ENCODE measurements around the gene PTGIS. TPM values are rescaled to one million over a fixed set of nuclear protein-coding genes. Genes with fewer than 3 reads are reported as not detected.
A peak's percentile ranks its signal among the peaks of the same experiment; 100 is the strongest.

PTGIS gene
- total and polyA plus RNA-seq, 8 donors = 4.9 to 84.8 (median 14.9) TPM

DNA sequence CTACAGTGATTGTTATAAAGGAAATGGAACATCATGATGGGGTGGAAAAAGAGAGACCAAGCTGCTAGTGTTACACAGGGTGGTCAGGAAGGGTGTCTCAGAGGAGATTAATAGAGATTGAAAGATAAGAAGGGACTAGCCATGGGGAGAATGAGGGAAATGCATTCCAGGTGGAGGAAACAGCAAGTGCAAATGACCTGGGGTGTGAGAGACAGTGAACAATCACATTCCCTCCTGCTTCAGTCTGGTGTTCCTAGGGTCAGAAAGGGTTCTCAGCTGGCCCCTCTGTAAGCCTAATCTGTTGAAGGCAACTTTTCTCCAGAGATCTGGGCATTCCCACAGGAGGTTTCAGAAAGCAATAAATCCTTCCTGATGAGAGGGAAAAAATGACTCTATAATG lies 81.9 kb downstream of the PTGIS start:
- Histone ChIP-seq H3K4me1 (peaks cover 19 to 35% (median 31%) of the 10 kb centered on the region in 4 donors), H3K4me3 (no peak overlapping the region), H3K27ac (no peak overlapping the region), H3K27me3 (peaks cover 0 to 72% (median 48%) of the 10 kb centered on the region in 3 donors), H3K9me3 (no peaks in the 10 kb centered on the region), H3K36me3 (no peaks in the 10 kb centered on the region)
- TF ChIP-seq POLR2AphosphoS5 (IDR thresholded peaks at IDR 0.05) = no peak
- no peak for TF ChIP-seq EP300 (IDR thresholded peaks at IDR 0.05)
- no peak for TF ChIP-seq POLR2A (IDR thresholded peaks at IDR 0.05)
- TF ChIP-seq, protein P1, sequence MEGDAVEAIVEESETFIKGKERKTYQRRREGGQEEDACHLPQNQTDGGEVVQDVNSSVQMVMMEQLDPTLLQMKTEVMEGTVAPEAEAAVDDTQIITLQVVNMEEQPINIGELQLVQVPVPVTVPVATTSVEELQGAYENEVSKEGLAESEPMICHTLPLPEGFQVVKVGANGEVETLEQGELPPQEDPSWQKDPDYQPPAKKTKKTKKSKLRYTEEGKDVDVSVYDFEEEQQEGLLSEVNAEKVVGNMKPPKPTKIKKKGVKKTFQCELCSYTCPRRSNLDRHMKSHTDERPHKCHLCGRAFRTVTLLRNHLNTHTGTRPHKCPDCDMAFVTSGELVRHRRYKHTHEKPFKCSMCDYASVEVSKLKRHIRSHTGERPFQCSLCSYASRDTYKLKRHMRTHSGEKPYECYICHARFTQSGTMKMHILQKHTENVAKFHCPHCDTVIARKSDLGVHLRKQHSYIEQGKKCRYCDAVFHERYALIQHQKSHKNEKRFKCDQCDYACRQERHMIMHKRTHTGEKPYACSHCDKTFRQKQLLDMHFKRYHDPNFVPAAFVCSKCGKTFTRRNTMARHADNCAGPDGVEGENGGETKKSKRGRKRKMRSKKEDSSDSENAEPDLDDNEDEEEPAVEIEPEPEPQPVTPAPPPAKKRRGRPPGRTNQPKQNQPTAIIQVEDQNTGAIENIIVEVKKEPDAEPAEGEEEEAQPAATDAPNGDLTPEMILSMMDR (IDR thresholded peaks at IDR 0.05) = no peak
- intact Hi-C loops (cut with DNase I; ENCODE audit: low total_unique reads) = loop anchor here (10.0 kb wide), 1 partner anchor 151 kb away; no protein-coding TSS in a partner anchor
- no peak for DNase-seq

DNA sequence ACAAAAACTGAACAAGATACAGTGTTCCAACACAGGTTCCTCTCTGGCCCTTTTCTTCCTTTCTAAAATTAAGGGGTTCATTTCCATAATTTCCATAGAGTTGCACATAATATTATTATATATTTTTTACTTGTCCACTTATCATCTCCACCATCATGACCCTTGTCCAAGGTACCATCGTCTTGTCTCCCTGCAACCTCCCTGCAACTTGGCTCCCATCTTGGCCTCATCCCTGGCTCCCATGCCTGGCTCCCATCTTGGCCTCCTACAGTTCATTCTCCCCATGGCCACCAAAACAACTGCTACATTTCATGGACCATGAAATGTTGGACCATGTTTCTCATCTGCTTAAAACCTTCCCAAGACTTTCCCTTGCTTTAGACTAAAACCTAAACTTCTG lies 82.4 kb downstream of the PTGIS start:
- Histone ChIP-seq H3K27ac (no peak overlapping the region), H3K4me1 (peaks cover 19 to 40% (median 32%) of the 10 kb centered on the region in 4 donors), H3K36me3 (no peaks in the 10 kb centered on the region), H3K9me3 (no peaks in the 10 kb centered on the region), H3K4me3 (no peak overlapping the region), H3K27me3 (peaks cover 0 to 75% (median 48%) of the 10 kb centered on the region in 3 donors)
- intact Hi-C loops (cut with DNase I; ENCODE audit: low total_unique reads) = loop anchor here (10.0 kb wide), 1 partner anchor 151 kb away; no protein-coding TSS in a partner anchor
- 35 to 84% (median 79%) methylated on average over 1 of the region's 1 CpG for WGBS, 5 donors
- no peak for DNase-seq
- TF ChIP-seq, protein P1 (IDR thresholded peaks at IDR 0.05) = no peak
- TF ChIP-seq EP300 (IDR thresholded peaks at IDR 0.05) (no peak), POLR2A (IDR thresholded peaks at IDR 0.05) (no peak), POLR2AphosphoS5 (IDR thresholded peaks at IDR 0.05) (no peak)

DNA sequence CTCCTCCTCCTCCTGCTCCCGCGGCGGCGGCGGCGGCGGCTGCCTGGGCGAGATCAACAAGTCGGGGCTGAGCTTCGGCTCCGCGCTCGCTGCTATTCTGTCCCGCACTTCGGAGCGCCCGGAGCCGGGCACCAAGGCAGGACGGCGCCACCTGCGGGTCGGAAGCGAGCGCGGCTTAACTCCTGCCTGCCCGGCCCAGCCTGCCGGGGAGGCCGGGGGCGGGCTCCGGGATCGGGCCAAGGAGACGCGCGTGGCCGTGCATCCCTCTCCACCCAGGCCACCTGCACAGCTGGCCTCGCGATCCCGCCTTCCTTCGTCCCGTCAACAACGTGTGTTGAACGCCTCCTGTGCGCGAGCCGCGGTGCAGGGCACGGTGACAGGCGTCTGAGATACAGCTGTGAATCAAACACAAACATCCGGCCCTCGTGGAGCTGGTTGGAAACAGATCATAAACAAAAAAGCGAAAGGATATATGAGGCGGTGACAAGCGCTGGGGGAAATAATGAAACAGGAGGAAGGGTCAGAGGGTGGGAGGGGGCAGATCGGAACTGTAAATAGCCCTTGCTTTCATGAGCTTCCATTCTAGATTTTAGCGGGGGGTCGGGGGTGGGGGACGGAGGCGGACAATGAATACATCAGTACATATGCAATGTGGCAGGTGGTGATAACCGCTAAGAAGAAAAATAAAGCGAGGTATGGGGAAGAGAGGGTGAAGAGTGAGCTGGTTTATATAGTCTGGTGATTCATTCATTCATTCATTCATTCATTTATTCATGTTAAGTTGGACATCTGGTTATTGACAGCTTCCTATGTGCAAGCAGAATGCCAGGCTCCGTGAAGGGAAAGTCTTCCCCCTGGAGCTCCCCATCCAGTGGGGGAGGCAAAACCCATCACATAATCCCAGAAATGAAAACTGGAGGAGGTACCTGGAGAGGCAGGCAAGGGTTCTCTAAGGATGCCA lies 83.5 kb downstream of the PTGIS start:
- Histone ChIP-seq H3K27ac (peak overlapping the region in 1 of 5 donors; percentile 82), H3K27me3 (peaks cover 0 to 75% (median 37%) of the 10 kb centered on the region in 3 donors), H3K4me1 (peaks cover 19 to 51% (median 42%) of the 10 kb centered on the region in 4 donors), H3K36me3 (no peaks in the 10 kb centered on the region), H3K4me3 (peak overlapping the region; percentile 54 to 69 (median 56)), H3K9me3 (no peaks in the 10 kb centered on the region)
- TF ChIP-seq POLR2AphosphoS5 (IDR thresholded peaks at IDR 0.05) (peak in 1 of 3 donors; percentile 34), EP300 (IDR thresholded peaks at IDR 0.05) (no peak)
- TF ChIP-seq, protein P1 (IDR thresholded peaks at IDR 0.05) = peak in 5 of 7 experiments; percentile 55 to 67 (median 63)
- WGBS, 5 donors = 1 to 2% (median 1%) methylated on average over 27 to 61 of the region's 61 CpGs
- DNase-seq = peak; percentile 80 to 94
- intact Hi-C loops (cut with DNase I; ENCODE audit: low total_unique reads) = loop anchor here (10.0 kb wide), 1 partner anchor 150 kb away; no protein-coding TSS in a partner anchor

DNA sequence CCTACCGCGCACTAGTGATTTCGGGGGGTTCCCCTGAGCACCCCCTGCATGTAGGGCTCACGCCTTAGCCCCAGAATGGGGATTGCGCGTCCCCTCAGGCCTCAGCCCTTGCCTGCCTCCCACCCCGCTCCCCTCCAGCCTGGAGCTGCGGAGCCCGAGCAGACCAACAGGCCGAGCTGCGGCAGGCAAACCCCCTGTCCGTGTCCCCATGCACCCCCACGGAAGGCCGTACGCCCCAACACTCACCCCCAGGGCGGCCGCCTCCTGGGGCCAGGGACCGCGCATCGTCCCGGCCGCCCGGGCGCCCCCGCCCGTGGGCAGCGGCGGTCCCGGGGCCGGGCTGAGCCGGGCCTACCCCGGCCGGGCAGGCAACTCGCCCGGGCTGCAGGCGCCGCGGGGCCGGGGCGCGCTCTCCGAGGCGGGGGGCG lies 84.2 kb downstream of the PTGIS start:
- peak overlapping the region in 1 of 5 donors; percentile 82 for H3K27ac ChIP-seq

More for the DNA sequence above, 84.2 kb downstream of the PTGIS start:
- TF ChIP-seq, protein P1 (IDR thresholded peaks at IDR 0.05) = no peak
- TF ChIP-seq POLR2AphosphoS5 (IDR thresholded peaks at IDR 0.05) (no peak), POLR2A (IDR thresholded peaks at IDR 0.05) (no peak), EP300 (IDR thresholded peaks at IDR 0.05) (no peak)
- peak in 1 of 2 donors; percentile 39 for DNase-seq
- peaks cover 0 to 71% (median 37%) of the 10 kb centered on the region in 3 donors for H3K27me3 ChIP-seq
- WGBS, 5 donors = 0 to 6% (median 1%) methylated on average over 12 to 44 of the region's 44 CpGs
- H3K36me3 ChIP-seq = no peaks in the 10 kb centered on the region
- no peaks in the 10 kb centered on the region for H3K9me3 ChIP-seq
- peaks cover 24 to 59% (median 45%) of the 10 kb centered on the region in 4 donors for H3K4me1 ChIP-seq
- intact Hi-C loops (cut with DNase I; ENCODE audit: low total_unique reads) = loop anchor here (10.0 kb wide), 1 partner anchor 149 kb away; no protein-coding TSS in a partner anchor
- H3K4me3 ChIP-seq = peak overlapping the region; percentile 54 to 69 (median 56)
